A549 (cell line): ENCODE measurements around the gene RPTOR. TPM values are rescaled to one million over a fixed set of nuclear protein-coding genes. Genes with fewer than 3 reads are reported as not detected.

Source experiments
- ATAC-seq, 2 experiments: fragments of 200-7000 bp in 1 of 2; fragments of >200 bp in 1 of 2; cut with Nextera tagmentation in 1 of 2; cut with Tn5 transposase in 1 of 2; 3 replicates each; pipeline versions ENCODE4 v1.8.0 to v1.9.1; 2018 to 2020; ENCODE audit warnings: mild to moderate bottlenecking in 1 of 2, moderate library complexity in 1 of 2
- CTCF ChIA-PET: fragments of 300-600 bp; sonication (Branson Sonifier 250); formaldehyde crosslinking; extraction: SDS; loops from one replicate; lab custom pipeline; 2021; ENCODE audit warnings: antibody characterized with exemption, inconsistent platforms; lab: Yijun Ruan, JAX
- POLR2A ChIA-PET: fragments of 350-600 bp; formaldehyde crosslinking; extraction: SDS; loops from one replicate; lab custom pipeline; 2021; ENCODE audit warnings: antibody characterized with exemption, inconsistent platforms; lab: Yijun Ruan, JAX
- DNase-seq, 2 experiments: peaks; one replicate each; pipeline versions ENCODE4 v3.0.0 to v3.0.0-alpha.2; 2011 to 2016; ENCODE audit warnings: low read depth in 1 of 2, low spot score in 1 of 2
- FAIRE-seq: peaks from 2 replicates; lab custom pipeline; 2011; peaks lifted over from hg19 to GRCh38; lab: Jason Lieb, UNC
- H3K27ac ChIP-seq, 2 experiments: fragments of >200 bp; sonication (Bioruptor Twin); formaldehyde crosslinking; 3 replicates each; pipeline ENCODE4 v1.5.1; 2016 to 2017
- H3K4me1 ChIP-seq: fragments of >200 bp; sonication (Bioruptor Twin); formaldehyde crosslinking; 3 replicates; pipeline ENCODE4 v1.6.1; 2016
- H3K4me2 ChIP-seq: fragments of >200 bp; sonication (Bioruptor Twin); formaldehyde crosslinking; 3 replicates; pipeline ENCODE4 v1.6.1; 2016
- H3K4me3 ChIP-seq: fragments of >200 bp; sonication (Bioruptor Twin); formaldehyde crosslinking; 3 replicates; pipeline ENCODE4 v1.5.1; 2016
- H3K9me3 ChIP-seq: fragments of >200 bp; sonication (Bioruptor Twin); formaldehyde crosslinking; 3 replicates; pipeline ENCODE4 v1.6.1; 2016
- CEBPB ChIP-seq, 2 experiments: fragments of >200 bp in 1 of 2; sonication (Bioruptor Twin) in 1 of 2; formaldehyde crosslinking in 1 of 2; IDR thresholded peaks; 2 replicates each; pipeline ENCODE4 v1.6.1; 2012 to 2016
- EHMT2 ChIP-seq: fragments of 200-600 bp; sonication (generic); IDR thresholded peaks from 2 replicates; pipeline ENCODE4 v1.6.1; 2016; ENCODE audit warnings: antibody characterized with exemption, low read depth, mild to moderate bottlenecking, moderate library complexity
- ESRRA ChIP-seq: fragments of 150-350 bp; IDR thresholded peaks from 2 replicates; pipeline ENCODE4 v1.6.1; 2014; ENCODE audit warnings: mild to moderate bottlenecking, low read length, borderline replicate concordance
- FOSL2 ChIP-seq, 2 experiments: fragments of 450-650 bp in 1 of 2; fragments of >200 bp in 1 of 2; sonication (Bioruptor Twin) in 1 of 2; formaldehyde crosslinking; IDR thresholded peaks; 2 replicates each; pipeline versions ENCODE4 v1.5.0 to v1.6.1; 2016 to 2020; ENCODE audit warnings: mild to moderate bottlenecking in 1 of 2, moderate library complexity in 1 of 2
- HES2 ChIP-seq: fragments of >200 bp; sonication (Bioruptor Twin); formaldehyde crosslinking; IDR thresholded peaks from 2 replicates; pipeline ENCODE4 v1.6.1; 2016
- HOXA7 ChIP-seq: fragments of 250-450 bp; sonication (Bioruptor Pico); IDR thresholded peaks from 2 replicates; pipeline ENCODE4 v1.5.0; 2020; ENCODE audit warnings: mild to moderate bottlenecking, moderate library complexity
- KDM1A ChIP-seq: fragments of 200-600 bp; sonication (generic); IDR thresholded peaks from 2 replicates; pipeline ENCODE4 v1.6.1; 2016; ENCODE audit warnings: low read depth, mild to moderate bottlenecking
- KDM5A ChIP-seq: fragments of 200-600 bp; sonication (generic); IDR thresholded peaks from 2 replicates; pipeline ENCODE4 v1.6.1; 2016; ENCODE audit warnings: antibody characterized with exemption, mild to moderate bottlenecking
- MAZ ChIP-seq: fragments of 150-350 bp; IDR thresholded peaks from 2 replicates; pipeline ENCODE4 v1.6.1; 2014; ENCODE audit warnings: antibody characterized with exemption, low read depth, low read length, borderline replicate concordance
- NPAS2 ChIP-seq: fragments of 250-450 bp; sonication (Bioruptor Pico); IDR thresholded peaks from 2 replicates; pipeline ENCODE4 v1.8.0; 2022; ENCODE audit warnings: mild to moderate bottlenecking, moderate library complexity, borderline replicate concordance
- NR3C1 ChIP-seq: fragments of >200 bp; sonication (Bioruptor Twin); formaldehyde crosslinking; IDR thresholded peaks from 3 replicates; pipeline ENCODE4 v1.6.1; 2017
- PHF8 ChIP-seq: fragments of 200-600 bp; sonication (generic); IDR thresholded peaks from 2 replicates; pipeline ENCODE4 v1.6.1; 2016; ENCODE audit warnings: low read depth, mild to moderate bottlenecking, antibody characterized with exemption, moderate library complexity, borderline replicate concordance
- POLR2AphosphoS2 ChIP-seq: conservative IDR thresholded peaks from 2 replicates; pipeline ENCODE4 v1.6.1; 2012; ENCODE audit warnings: low read length, improper control_type of control experiment, inconsistent platforms
- RAD21 ChIP-seq, 2 experiments: fragments of >200 bp in 1 of 2; sonication (Bioruptor Twin) in 1 of 2; formaldehyde crosslinking in 1 of 2; IDR thresholded peaks in 1 of 2; conservative IDR thresholded peaks in 1 of 2; 2 replicates in 1 of 2; 3 replicates in 1 of 2; pipeline ENCODE4 v1.6.1; 2012 to 2018; ENCODE audit warnings: inconsistent platforms in 1 of 2
- RARB ChIP-seq: fragments of 250-450 bp; sonication (Bioruptor Pico); IDR thresholded peaks from 2 replicates; pipeline ENCODE4 v1.8.0; 2021; ENCODE audit warnings: mild to moderate bottlenecking, moderate library complexity
- RCOR1 ChIP-seq: fragments of 150-350 bp; IDR thresholded peaks from 2 replicates; pipeline ENCODE4 v1.6.1; 2014; ENCODE audit warnings: antibody characterized with exemption, low read length, low read depth
- RFX5 ChIP-seq: fragments of 450-650 bp; IDR thresholded peaks from 2 replicates; pipeline ENCODE4 v1.7.1; 2014; ENCODE audit warnings: antibody characterized with exemption, mild to moderate bottlenecking, moderate library complexity
- USF2 ChIP-seq: fragments of 450-650 bp; IDR thresholded peaks from 2 replicates; pipeline ENCODE4 v1.6.1; 2014; ENCODE audit warnings: antibody characterized with exemption
- ZFP36 ChIP-seq: fragments of 450-650 bp; IDR thresholded peaks from 2 replicates; pipeline ENCODE4 v1.6.1; 2014; ENCODE audit warnings: borderline replicate concordance; ENCODE audit not compliant: partially characterized antibody
- WGBS: methylation state at CpG from one replicate; pipeline ENCODE4 v1.1.6; 2017; ENCODE audit errors: missing lambda C conversion rate; 5-methylcytosine and 5-hydroxymethylcytosine counted together
- polyA plus RNA-seq, 4 experiments: library from polyadenylated mRNA; depleted of rRNA in 3 of 4; stranded (reverse); fragments of >200 nt; fragmentation: RNase III in 1 of 4; extraction: RNeasy Plus Mini Kit Qiagen cat#74134 plus additional on column Dnase treatment in 1 of 4; gene quantifications; 2 replicates in 3 of 4; 3 replicates in 1 of 4; pipeline ENCODE4 v1.2.3, GENCODE V29; 2011 to 2017
- TF ChIP-seq, protein P1 (sequence below): fragments of >200 bp; sonication (Bioruptor Twin); formaldehyde crosslinking; IDR thresholded peaks from 3 replicates; pipeline ENCODE4 v1.5.1; 2016
- TF ChIP-seq, protein P2 (sequence below): fragments of >200 bp; sonication (Bioruptor Twin); formaldehyde crosslinking; IDR thresholded peaks from 3 replicates; pipeline ENCODE4 v1.6.1; 2016
- TF ChIP-seq, protein P3 (sequence below): fragments of 250-450 bp; sonication (Bioruptor Pico); IDR thresholded peaks from 2 replicates; pipeline ENCODE4 v1.5.0; 2020; ENCODE audit warnings: low read depth, mild to moderate bottlenecking, moderate library complexity

The RPTOR gene
- polyA plus RNA-seq, 2 of the 4 experiments (the other 2 are of a cell fraction): 10.8 to 27.1 TPM

DNA sequence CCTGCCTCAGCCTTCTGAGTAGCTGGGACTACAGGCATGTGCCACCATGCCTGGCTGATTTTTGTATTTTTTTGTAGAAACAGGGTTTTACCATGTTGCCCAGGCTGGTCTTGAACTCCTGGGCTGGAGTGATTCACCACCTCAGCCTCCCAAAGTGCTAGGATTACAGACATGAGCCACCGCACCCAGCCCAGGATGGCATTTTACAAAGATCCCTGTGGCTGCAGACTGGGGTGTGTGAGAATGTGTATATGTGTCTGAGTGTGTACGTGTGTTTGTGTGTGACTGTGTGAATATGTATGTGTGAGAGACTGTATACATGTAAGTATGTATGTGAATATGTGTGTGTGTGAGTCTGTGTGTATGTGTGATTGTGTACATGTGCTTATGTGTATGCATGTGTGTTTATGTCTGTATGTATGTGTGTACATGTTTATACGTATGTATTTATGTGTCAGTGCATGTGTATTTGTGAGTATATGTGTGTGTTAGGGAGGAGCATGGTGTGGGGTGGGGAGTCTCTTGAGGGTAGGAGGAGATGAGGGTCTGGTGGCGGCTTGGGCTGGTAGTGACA is 17.0 kb downstream of the RPTOR start:
- WGBS: 93% methylated on average over 4 of the region's 4 CpGs
- H3K4me1 ChIP-seq: no peaks in the 10 kb centered on the region
- ChIA-PET CTCF (interaction anchor here (1.1 to 1.3 kb wide), 2 partner anchors 14 to 107 kb away, joined by 3 read pairs; no protein-coding TSS in a partner anchor), POLR2A (no interaction called here)
- no peak for FAIRE-seq
- TF ChIP-seq ESRRA (no peak), KDM5A (no peak), FOSL2 (IDR thresholded peaks at IDR 0.05) (no peak), FOSL2 (CRISPR knock-in tag; IDR thresholded peaks at IDR 0.05) (no peak), HES2 (no peak), ZFP36 (no peak)
- TF ChIP-seq, protein P1, sequence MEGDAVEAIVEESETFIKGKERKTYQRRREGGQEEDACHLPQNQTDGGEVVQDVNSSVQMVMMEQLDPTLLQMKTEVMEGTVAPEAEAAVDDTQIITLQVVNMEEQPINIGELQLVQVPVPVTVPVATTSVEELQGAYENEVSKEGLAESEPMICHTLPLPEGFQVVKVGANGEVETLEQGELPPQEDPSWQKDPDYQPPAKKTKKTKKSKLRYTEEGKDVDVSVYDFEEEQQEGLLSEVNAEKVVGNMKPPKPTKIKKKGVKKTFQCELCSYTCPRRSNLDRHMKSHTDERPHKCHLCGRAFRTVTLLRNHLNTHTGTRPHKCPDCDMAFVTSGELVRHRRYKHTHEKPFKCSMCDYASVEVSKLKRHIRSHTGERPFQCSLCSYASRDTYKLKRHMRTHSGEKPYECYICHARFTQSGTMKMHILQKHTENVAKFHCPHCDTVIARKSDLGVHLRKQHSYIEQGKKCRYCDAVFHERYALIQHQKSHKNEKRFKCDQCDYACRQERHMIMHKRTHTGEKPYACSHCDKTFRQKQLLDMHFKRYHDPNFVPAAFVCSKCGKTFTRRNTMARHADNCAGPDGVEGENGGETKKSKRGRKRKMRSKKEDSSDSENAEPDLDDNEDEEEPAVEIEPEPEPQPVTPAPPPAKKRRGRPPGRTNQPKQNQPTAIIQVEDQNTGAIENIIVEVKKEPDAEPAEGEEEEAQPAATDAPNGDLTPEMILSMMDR: no peak
- no peak overlapping the region for H3K4me3 ChIP-seq
- H3K9me3 ChIP-seq: no peaks in the 10 kb centered on the region
- no peak overlapping the region for H3K27ac ChIP-seq
- H3K4me2 ChIP-seq: no peak overlapping the region
- DNase-seq: no peak
- ATAC-seq: no peak

DNA sequence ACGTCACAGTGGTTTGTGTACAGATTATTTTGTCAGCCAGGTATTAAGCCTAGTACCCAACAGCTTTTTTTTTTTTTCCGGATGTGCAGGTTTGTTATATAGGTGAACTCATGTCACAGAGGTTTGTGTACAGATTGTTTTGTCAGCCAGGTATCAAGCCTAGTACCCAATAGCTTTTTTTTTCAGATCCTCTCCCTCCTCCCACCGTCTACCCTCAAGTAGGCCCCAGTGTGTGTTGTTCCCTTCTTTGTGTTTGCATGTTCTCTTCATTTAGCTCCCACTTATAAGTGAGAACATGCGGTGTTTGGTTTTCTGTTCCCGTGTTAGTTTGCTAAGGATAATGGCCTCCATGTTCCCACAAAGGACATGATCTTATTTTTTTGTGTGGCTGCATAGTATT is 19.9 kb downstream of the RPTOR start:
- no peaks in the 10 kb centered on the region for H3K4me1 ChIP-seq
- POLR2A ChIA-PET: interaction anchor here (0.5 kb wide), 1 partner anchor 364 kb away, joined by 3 read pairs; no protein-coding TSS in a partner anchor
- H3K4me3 ChIP-seq: no peak overlapping the region
- no peaks in the 10 kb centered on the region for H3K9me3 ChIP-seq
- CTCF ChIA-PET: interaction anchor here (0.6 to 2.7 kb wide), 11 partner anchors 10 to 441 kb away, joined by 3 to 17 read pairs (median 3); no protein-coding TSS in a partner anchor
- ATAC-seq: no peak
- FAIRE-seq: no peak
- H3K4me2 ChIP-seq: no peak overlapping the region
- no peak overlapping the region for H3K27ac ChIP-seq
- no peak for DNase-seq
- 81% methylated on average over 5 of the region's 5 CpGs for WGBS
- TF ChIP-seq KDM1A: no peak
- no peak for TF ChIP-seq RARB (CRISPR knock-in tag)
- TF ChIP-seq, protein P2, sequence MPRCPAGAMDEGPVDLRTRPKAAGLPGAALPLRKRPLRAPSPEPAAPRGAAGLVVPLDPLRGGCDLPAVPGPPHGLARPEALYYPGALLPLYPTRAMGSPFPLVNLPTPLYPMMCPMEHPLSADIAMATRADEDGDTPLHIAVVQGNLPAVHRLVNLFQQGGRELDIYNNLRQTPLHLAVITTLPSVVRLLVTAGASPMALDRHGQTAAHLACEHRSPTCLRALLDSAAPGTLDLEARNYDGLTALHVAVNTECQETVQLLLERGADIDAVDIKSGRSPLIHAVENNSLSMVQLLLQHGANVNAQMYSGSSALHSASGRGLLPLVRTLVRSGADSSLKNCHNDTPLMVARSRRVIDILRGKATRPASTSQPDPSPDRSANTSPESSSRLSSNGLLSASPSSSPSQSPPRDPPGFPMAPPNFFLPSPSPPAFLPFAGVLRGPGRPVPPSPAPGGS: no peak
- TF ChIP-seq RCOR1: no peak
- no peak for TF ChIP-seq PHF8
- no peak for TF ChIP-seq FOSL2 (IDR thresholded peaks at IDR 0.05)
- TF ChIP-seq FOSL2 (CRISPR knock-in tag; IDR thresholded peaks at IDR 0.05): no peak

DNA sequence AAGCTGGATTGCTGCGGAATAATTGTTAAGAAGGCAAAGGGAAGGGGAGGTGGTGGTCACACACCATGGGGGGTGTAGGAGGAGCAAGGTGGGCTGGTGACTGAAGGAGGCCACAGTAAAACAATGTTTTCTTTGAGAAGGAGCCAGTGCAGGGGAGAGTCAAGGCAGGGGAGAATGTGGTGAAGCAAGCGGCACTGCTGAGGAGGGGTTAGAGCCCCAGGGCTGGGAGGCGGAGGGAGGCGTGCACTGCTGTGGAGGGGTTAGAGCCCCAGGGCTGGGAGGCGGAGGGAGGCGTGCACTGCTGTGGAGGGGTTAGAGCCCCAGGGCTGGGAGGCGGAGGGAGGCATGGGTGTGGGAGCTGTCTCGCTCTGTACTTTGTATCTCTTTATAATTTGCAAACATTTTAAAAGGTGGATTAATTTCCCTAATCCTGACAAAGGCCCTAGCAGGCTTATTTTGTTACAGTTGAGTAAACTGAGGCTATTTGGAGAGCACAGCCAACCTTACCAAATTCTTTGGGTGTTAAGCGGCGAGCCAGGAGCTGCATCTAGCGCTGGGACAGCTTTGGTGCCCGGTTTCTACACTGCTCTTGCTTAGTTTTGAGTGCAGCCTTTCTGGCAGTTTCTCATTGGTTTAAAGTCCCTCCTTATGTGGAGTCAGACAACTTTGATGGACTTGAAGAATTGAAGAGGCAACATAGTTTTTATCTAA is 20.9 kb downstream of the RPTOR start:
- Histone ChIP-seq H3K4me1 (no peaks in the 10 kb centered on the region), H3K9me3 (no peaks in the 10 kb centered on the region), H3K4me2 (no peak overlapping the region), H3K4me3 (no peak overlapping the region), H3K27ac (no peak overlapping the region)
- 91% methylated on average over 12 of the region's 12 CpGs for whole genome bisulfite sequencing
- ChIA-PET POLR2A (no interaction called here), CTCF (interaction anchor here (0.7 to 2.7 kb wide), 9 partner anchors 9 to 138 kb away, joined by 3 to 17 read pairs (median 4); no protein-coding TSS in a partner anchor)
- FAIRE-seq (no peak), ATAC-seq (peak; percentile 32 to 36; a peak in 3 of 6 replicates), DNase-seq (no peak)
- TF ChIP-seq, protein P2: no peak
- TF ChIP-seq POLR2AphosphoS2 (no peak), RFX5 (no peak), NR3C1 (no peak), RCOR1 (no peak), HES2 (no peak), MAZ (no peak), EHMT2 (no peak), CEBPB (IDR thresholded peaks at IDR 0.05) (no peak), KDM5A (no peak), USF2 (no peak), RAD21 (conservative IDR thresholded peaks at IDR 0.05 in 1 of 2, IDR thresholded peaks at IDR 0.05 in 1 of 2) (no peak), FOSL2 (IDR thresholded peaks at IDR 0.05) (no peak), FOSL2 (CRISPR knock-in tag; IDR thresholded peaks at IDR 0.05) (no peak), HOXA7 (CRISPR knock-in tag) (no peak), ZFP36 (no peak), NPAS2 (CRISPR knock-in tag) (no peak)
- TF ChIP-seq, protein P3, sequence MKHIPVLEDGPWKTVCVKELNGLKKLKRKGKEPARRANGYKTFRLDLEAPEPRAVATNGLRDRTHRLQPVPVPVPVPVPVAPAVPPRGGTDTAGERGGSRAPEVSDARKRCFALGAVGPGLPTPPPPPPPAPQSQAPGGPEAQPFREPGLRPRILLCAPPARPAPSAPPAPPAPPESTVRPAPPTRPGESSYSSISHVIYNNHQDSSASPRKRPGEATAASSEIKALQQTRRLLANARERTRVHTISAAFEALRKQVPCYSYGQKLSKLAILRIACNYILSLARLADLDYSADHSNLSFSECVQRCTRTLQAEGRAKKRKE (CRISPR knock-in tag): no peak
